HCT116 (cell line): ENCODE results near the gene TEX10. TPM values are rescaled to one million over a fixed set of nuclear protein-coding genes. Genes with fewer than 3 reads are reported as not detected.
A peak's percentile ranks its signal among the peaks of the same experiment; 100 is the strongest.

ENCODE experiments used
- ATAC-seq: fragments of 200-7000 bp; cut with Tn5 transposase; 2 replicates; pipeline ENCODE4 v1.9.1; 2020; ENCODE audit warnings: mild to moderate bottlenecking, moderate library complexity
- BruUV-seq: library from RNA; stranded (reverse); fragments of 400-500 nt; replicated peaks from 2 replicates; lab custom pipeline; 2021; lab: Mats Ljungman, UMichigan
- CTCF ChIA-PET: fragments of 300-600 bp; sonication (Branson Sonifier 250); formaldehyde crosslinking; loops from one replicate; lab custom pipeline; 2021; ENCODE audit warnings: antibody characterized with exemption; lab: Charles Lee
- POLR2A ChIA-PET: fragments of 300-600, 350-600 bp; sonication (Branson Sonifier 250); formaldehyde crosslinking; loops from one replicate; lab custom pipeline; 2021; ENCODE audit warnings: antibody characterized with exemption; lab: Charles Lee
- RAD21 ChIA-PET, 2 experiments: fragments of 300-600 bp; sonication (Branson Sonifier 250); formaldehyde crosslinking; loops; one replicate each; lab custom pipeline; 2023; ENCODE audit warnings: low total read pairs in 2 of 2; ENCODE audit not compliant: uncharacterized antibody in 2 of 2, unreplicated experiment in 2 of 2, low non-redundant PET in 1 of 2; lab: Charles Lee
- DNase-seq: peaks from one replicate; pipeline ENCODE4 v3.0.0-alpha.2; 2010; ENCODE audit warnings: low read depth, low spot score
- H2AFZ ChIP-seq: fragments of 200-600 bp; shearing (Covaris generic), sonication (generic); 2 replicates; pipeline ENCODE4 v1.6.1; 2017; ENCODE audit warnings: low read depth, mixed run types, mixed read lengths, antibody characterized with exemption, low read length; ENCODE audit not compliant: poor library complexity, severe bottlenecking
- H3K27ac ChIP-seq: 2 replicates; pipeline ENCODE4 v1.5.1; 2012; ENCODE audit warnings: low read depth, low read length
- H3K27me3 ChIP-seq: fragments of 200-600 bp; sonication (generic); 2 replicates; pipeline ENCODE4 v1.6.1; 2016; ENCODE audit warnings: mixed run types, low read length, mixed read lengths; ENCODE audit not compliant: insufficient read depth
- H3K36me3 ChIP-seq, 2 experiments: fragments of 200-500 bp in 1 of 2; fragments of 200-600 bp in 1 of 2; sonication (Bioruptor generic) in 1 of 2; sonication (generic) in 1 of 2; 2 replicates each; pipeline versions ENCODE4 v1.5.1 to v1.6.1; 2014 to 2016; ENCODE audit warnings: low read length in 2 of 2, inconsistent platforms in 1 of 2, mixed read lengths in 1 of 2, mixed run types in 1 of 2; ENCODE audit not compliant: insufficient read depth in 2 of 2, control insufficient read depth in 1 of 2
- H3K4me1 ChIP-seq, 2 experiments: fragments of 200-600 bp in 1 of 2; sonication (generic) in 1 of 2; 2 replicates each; pipeline versions ENCODE4 v1.5.1 to v1.6.1; 2012 to 2017; ENCODE audit warnings: low read length in 2 of 2, inconsistent platforms in 1 of 2, mild to moderate bottlenecking in 1 of 2, mixed read lengths in 1 of 2, mixed run types in 1 of 2, moderate library complexity in 1 of 2; ENCODE audit not compliant: insufficient read depth in 2 of 2, control insufficient read depth in 1 of 2
- H3K4me2 ChIP-seq: fragments of 200-600 bp; sonication (generic); 2 replicates; pipeline ENCODE4 v1.6.1; 2017; ENCODE audit warnings: mixed run types, low read length, mixed read lengths
- H3K4me3 ChIP-seq, 2 experiments: fragments of 200-600 bp in 1 of 2; sonication (generic) in 1 of 2; replicated peaks in 1 of 2; 2 replicates each; pipeline ENCODE4 v1.5.1; 2011 to 2016; ENCODE audit warnings: low read length in 2 of 2, control low read depth in 1 of 2, low read depth in 1 of 2, mild to moderate bottlenecking in 1 of 2, mixed read lengths in 1 of 2, mixed run types in 1 of 2
- H3K79me2 ChIP-seq: fragments of 200-600 bp; sonication (generic); 2 replicates; pipeline ENCODE4 v1.6.1; 2017; ENCODE audit warnings: mild to moderate bottlenecking, mixed run types, low read length, moderate library complexity, mixed read lengths; ENCODE audit not compliant: insufficient read depth
- H3K9ac ChIP-seq: fragments of 200-600 bp; sonication (generic); 2 replicates; pipeline ENCODE4 v1.6.1; 2016; ENCODE audit warnings: low read length, mixed read lengths
- H3K9me2 ChIP-seq: fragments of 200-600 bp; sonication (generic), shearing (Covaris generic); 2 replicates; pipeline ENCODE4 v1.6.1; 2017; ENCODE audit warnings: mixed run types, mild to moderate bottlenecking, moderate library complexity; ENCODE audit not compliant: insufficient read depth
- H3K9me3 ChIP-seq, 2 experiments: fragments of 200-500 bp in 1 of 2; fragments of 200-600 bp in 1 of 2; sonication (Bioruptor generic) in 1 of 2; sonication (generic) in 1 of 2; 2 replicates each; pipeline ENCODE4 v1.6.1; 2014 to 2017; ENCODE audit warnings: low read length in 2 of 2, mixed read lengths in 2 of 2, inconsistent platforms in 1 of 2, low read depth in 1 of 2, mild to moderate bottlenecking in 1 of 2, mixed run types in 1 of 2, moderate library complexity in 1 of 2; ENCODE audit not compliant: control insufficient read depth in 1 of 2, insufficient read depth in 1 of 2
- H4K20me1 ChIP-seq: fragments of 200-600 bp; sonication (generic), shearing (Covaris generic); 2 replicates; pipeline ENCODE4 v1.6.1; 2017; ENCODE audit warnings: mixed run types, mild to moderate bottlenecking, moderate library complexity; ENCODE audit not compliant: insufficient read depth
- RAD21 ChIP-seq: IDR thresholded peaks from 2 replicates; pipeline ENCODE4 v1.6.1; 2012; ENCODE audit warnings: low read depth, mild to moderate bottlenecking
- YY1 ChIP-seq: IDR thresholded peaks from 2 replicates; pipeline ENCODE4 v1.6.1; 2011; ENCODE audit warnings: low read length, low read depth, moderate library complexity, mild to moderate bottlenecking; ENCODE audit not compliant: insufficient replicate concordance; ENCODE audit errors: extremely low read depth
- intact Hi-C: fragments of 100-400 bp; cut with micrococcal nuclease; formaldehyde crosslinking; loops from 2 replicates; pipeline ENCODE4 v1.10.0; 2022
- total RNA-seq: library from RNA; stranded (reverse); gene quantifications from one replicate; pipeline ENCODE4 v1.2.1, GENCODE V29; 2021; ENCODE audit not compliant: unreplicated experiment
- TF ChIP-seq, protein P1 (sequence below): IDR thresholded peaks from 2 replicates; pipeline ENCODE4 v1.6.1; 2012
- TF ChIP-seq, protein P2 (sequence below), 3 experiments: fragments of 200-600 bp in 1 of 3; sonication (generic) in 1 of 3; IDR thresholded peaks in 2 of 3; conservative IDR thresholded peaks in 1 of 3; 2 replicates each; pipeline ENCODE4 v1.5.1; 2012 to 2017; ENCODE audit warnings: low read depth in 2 of 3, low read length in 2 of 3, antibody characterized with exemption in 1 of 3, borderline replicate concordance in 1 of 3, control low read depth in 1 of 3, mild to moderate bottlenecking in 1 of 3, mixed read lengths in 1 of 3, mixed run types in 1 of 3, moderate library complexity in 1 of 3; ENCODE audit not compliant: insufficient read depth in 1 of 3

The TEX10 gene
- total RNA-seq, 1 experiment from 2014 or later = 53.0 TPM

- no TSS peak for BruUV-seq
- Histone ChIP-seq H2AFZ (no peak overlapping the region), H3K9me2 (no peaks in the 10 kb centered on the region), H3K27me3 (no peaks in the 10 kb centered on the region), H3K27ac (no peak overlapping the region), H4K20me1 (no peaks in the 10 kb centered on the region; the same call in 1 of the 2 replicates), H3K4me2 (no peak overlapping the region), H3K4me3 (no peak overlapping the region), H3K79me2 (no peaks in the 10 kb centered on the region), H3K4me1 (no peaks in the 10 kb centered on the region), H3K9me3 (no peaks in the 10 kb centered on the region), H3K36me3 (no peaks in the 10 kb centered on the region), H3K9ac (no peak overlapping the region)
- RAD21 ChIA-PET = no interaction called here
- peak; percentile 24; the same call in 1 of the 2 replicates for TF ChIP-seq RAD21
- TF ChIP-seq, protein P1, sequence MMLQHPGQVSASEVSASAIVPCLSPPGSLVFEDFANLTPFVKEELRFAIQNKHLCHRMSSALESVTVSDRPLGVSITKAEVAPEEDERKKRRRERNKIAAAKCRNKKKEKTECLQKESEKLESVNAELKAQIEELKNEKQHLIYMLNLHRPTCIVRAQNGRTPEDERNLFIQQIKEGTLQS = no peak
- POLR2A ChIA-PET = no interaction called here
- intact Hi-C loops = no loop called here
- CTCF ChIA-PET = no interaction called here
- ATAC-seq = 0 out of 2 replicates have a peak, but pooled peaks have one; percentile 44
- DNase-seq = no peak
Observed at GRCh38 chr9:100370064-100370723, 17.5 kb upstream of the TEX10 start.

GRCh38 chr9:100368672-100369071, 15.9 kb upstream of the TEX10 start:
- no peaks in the 10 kb centered on the region for H3K36me3 ChIP-seq
- ChIA-PET CTCF (no interaction called here), POLR2A (no interaction called here), RAD21 (no interaction called here)
- H3K27me3 ChIP-seq = no peaks in the 10 kb centered on the region
- intact Hi-C loops = no loop called here
- no peak overlapping the region for H3K9ac ChIP-seq
- no peak for DNase-seq
- no peak overlapping the region for H3K4me2 ChIP-seq
- H3K9me3 ChIP-seq = no peaks in the 10 kb centered on the region
- no peak for ATAC-seq
- no TSS peak for BruUV-seq
- TF ChIP-seq, protein P2, sequence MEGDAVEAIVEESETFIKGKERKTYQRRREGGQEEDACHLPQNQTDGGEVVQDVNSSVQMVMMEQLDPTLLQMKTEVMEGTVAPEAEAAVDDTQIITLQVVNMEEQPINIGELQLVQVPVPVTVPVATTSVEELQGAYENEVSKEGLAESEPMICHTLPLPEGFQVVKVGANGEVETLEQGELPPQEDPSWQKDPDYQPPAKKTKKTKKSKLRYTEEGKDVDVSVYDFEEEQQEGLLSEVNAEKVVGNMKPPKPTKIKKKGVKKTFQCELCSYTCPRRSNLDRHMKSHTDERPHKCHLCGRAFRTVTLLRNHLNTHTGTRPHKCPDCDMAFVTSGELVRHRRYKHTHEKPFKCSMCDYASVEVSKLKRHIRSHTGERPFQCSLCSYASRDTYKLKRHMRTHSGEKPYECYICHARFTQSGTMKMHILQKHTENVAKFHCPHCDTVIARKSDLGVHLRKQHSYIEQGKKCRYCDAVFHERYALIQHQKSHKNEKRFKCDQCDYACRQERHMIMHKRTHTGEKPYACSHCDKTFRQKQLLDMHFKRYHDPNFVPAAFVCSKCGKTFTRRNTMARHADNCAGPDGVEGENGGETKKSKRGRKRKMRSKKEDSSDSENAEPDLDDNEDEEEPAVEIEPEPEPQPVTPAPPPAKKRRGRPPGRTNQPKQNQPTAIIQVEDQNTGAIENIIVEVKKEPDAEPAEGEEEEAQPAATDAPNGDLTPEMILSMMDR (IDR thresholded peaks at IDR 0.05 in 2 of 3, conservative IDR thresholded peaks at IDR 0.05 in 1 of 3; ENCODE audit: borderline replicate concordance in 1 of 3, insufficient read depth in 1 of 3, low read depth in 2 of 3, low read length in 2 of 3) = no peak
- no peak for TF ChIP-seq YY1
- no peaks in the 10 kb centered on the region for H3K4me1 ChIP-seq
- no peaks in the 10 kb centered on the region for H3K79me2 ChIP-seq
- no peak overlapping the region for H3K4me3 ChIP-seq
- H4K20me1 ChIP-seq = no peaks in the 10 kb centered on the region; the same call in 1 of the 2 replicates
- no peak overlapping the region for H2AFZ ChIP-seq
- H3K27ac ChIP-seq = no peak overlapping the region
- no peaks in the 10 kb centered on the region for H3K9me2 ChIP-seq
